K562 (cell line): ENCODE data around the gene C11orf65. TPM values are rescaled to one million over a fixed set of nuclear protein-coding genes. Genes with fewer than 3 reads are reported as not detected.

Experiments used
- CEBPG ChIP-seq, 3 experiments: fragments of 200-800 bp in 1 of 3; sonication (Bioruptor generic) in 1 of 3; sonication (generic) in 1 of 3; formaldehyde crosslinking in 1 of 3; IDR thresholded peaks in 2 of 3; conservative IDR thresholded peaks in 1 of 3; 2 replicates each; pipeline versions ENCODE4 v1.6.1 to v1.8.0; 2016 to 2022; ENCODE audit warnings: missing compliant biosample characterization in 2 of 3, missing genetic modification characterization in 2 of 3, mild to moderate bottlenecking in 1 of 3, missing genetic modification reagents in 1 of 3
- CHD7 ChIP-seq: fragments of 200-600 bp; sonication (generic); IDR thresholded peaks from one replicate; pipeline ENCODE4 v1.6.1; 2012; ENCODE audit warnings: mild to moderate bottlenecking, low read depth, low read length, inconsistent platforms
- FOXJ2 ChIP-seq: fragments of 200-800 bp; sonication (Bioruptor generic); IDR thresholded peaks from 2 replicates; pipeline ENCODE4 v1.6.1; 2016; ENCODE audit warnings: missing genetic modification characterization, missing compliant biosample characterization
- SMARCA4 ChIP-seq: fragments of 450-650 bp; IDR thresholded peaks from 2 replicates; pipeline ENCODE4 v1.6.1; 2016
- ZNF511 ChIP-seq: sonication (generic); formaldehyde crosslinking; IDR thresholded peaks from 2 replicates; pipeline ENCODE4 v1.8.0; 2022; ENCODE audit warnings: mild to moderate bottlenecking, missing genetic modification reagents
- ZNF518B ChIP-seq: fragments of 250-450 bp; sonication (Bioruptor Pico); IDR thresholded peaks from 2 replicates; pipeline ENCODE4 v1.5.0; 2021; ENCODE audit warnings: mild to moderate bottlenecking, moderate library complexity
- polyA plus RNA-seq, 8 experiments: library from polyadenylated mRNA; depleted of rRNA in 4 of 8; stranded (reverse) in 5 of 8; unstranded in 3 of 8; fragments of >200 nt; fragmentation: Nextera tagmentation in 2 of 8; fragmentation: Illumina TruSeq in 1 of 8; extraction: Ambion mirVana in 2 of 8; extraction: Trizol in 1 of 8; gene quantifications; 2 replicates each; pipeline versions ENCODE4 v1.2.1 to v1.2.3, GENCODE V29; 2011 to 2014; ENCODE audit warnings: inconsistent platforms in 1 of 8, missing spikeins in 1 of 8
- total RNA-seq, 7 experiments: library from RNA; depleted of rRNA in 6 of 7; stranded (reverse); fragments of >200 nt in 6 of 7; fragmentation: Illumina TruSeq in 2 of 7; extraction: Trizol in 2 of 7; gene quantifications; 2 replicates each; pipeline versions ENCODE4 v1.2.1 to v1.2.3, GENCODE V29; 2011 to 2021; ENCODE audit warnings: low replicate concordance in 1 of 7
- TF ChIP-seq, protein P1 (sequence below): sonication (generic); formaldehyde crosslinking; IDR thresholded peaks from 2 replicates; pipeline ENCODE4 v1.8.1; 2023; ENCODE audit warnings: mild to moderate bottlenecking, missing genetic modification reagents

The C11orf65 gene
- total and polyA plus RNA-seq, 9 of the 15 experiments (the other 6 are each of a cell fraction or from before 2014, with no cell fraction given), result 1.0 to 2.1 (median 1.2) TPM

- TF ChIP-seq ZNF518B (CRISPR knock-in tag) (no peak), CHD7 (no peak), SMARCA4 (peak; percentile 30), FOXJ2 (tag) (no peak), CEBPG (CRISPR knock-in tag; IDR thresholded peaks at IDR 0.05) (peak; percentile 60), CEBPG (tag; conservative IDR thresholded peaks at IDR 0.05 in 1 of 2, IDR thresholded peaks at IDR 0.05 in 1 of 2) (peak; percentile 46 to 86; a peak in 3 of 4 replicates), ZNF511 (peak; percentile 69; the same call in 1 of the 2 replicates)
- TF ChIP-seq, protein P1, sequence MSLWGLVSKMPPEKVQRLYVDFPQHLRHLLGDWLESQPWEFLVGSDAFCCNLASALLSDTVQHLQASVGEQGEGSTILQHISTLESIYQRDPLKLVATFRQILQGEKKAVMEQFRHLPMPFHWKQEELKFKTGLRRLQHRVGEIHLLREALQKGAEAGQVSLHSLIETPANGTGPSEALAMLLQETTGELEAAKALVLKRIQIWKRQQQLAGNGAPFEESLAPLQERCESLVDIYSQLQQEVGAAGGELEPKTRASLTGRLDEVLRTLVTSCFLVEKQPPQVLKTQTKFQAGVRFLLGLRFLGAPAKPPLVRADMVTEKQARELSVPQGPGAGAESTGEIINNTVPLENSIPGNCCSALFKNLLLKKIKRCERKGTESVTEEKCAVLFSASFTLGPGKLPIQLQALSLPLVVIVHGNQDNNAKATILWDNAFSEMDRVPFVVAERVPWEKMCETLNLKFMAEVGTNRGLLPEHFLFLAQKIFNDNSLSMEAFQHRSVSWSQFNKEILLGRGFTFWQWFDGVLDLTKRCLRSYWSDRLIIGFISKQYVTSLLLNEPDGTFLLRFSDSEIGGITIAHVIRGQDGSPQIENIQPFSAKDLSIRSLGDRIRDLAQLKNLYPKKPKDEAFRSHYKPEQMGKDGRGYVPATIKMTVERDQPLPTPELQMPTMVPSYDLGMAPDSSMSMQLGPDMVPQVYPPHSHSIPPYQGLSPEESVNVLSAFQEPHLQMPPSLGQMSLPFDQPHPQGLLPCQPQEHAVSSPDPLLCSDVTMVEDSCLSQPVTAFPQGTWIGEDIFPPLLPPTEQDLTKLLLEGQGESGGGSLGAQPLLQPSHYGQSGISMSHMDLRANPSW (CRISPR knock-in tag), result no peak
These were observed at the start of gene C11orf65 (continued) for GRCh38 chr11:108467091-108467823.
